Left lung (tissue), 10 donors: Measurements from ENCODE around the gene CRACR2A. TPM values are rescaled to one million over a fixed set of nuclear protein-coding genes. Genes with fewer than 3 reads are reported as not detected.
A peak's percentile ranks its signal among the peaks of the same experiment; 100 is the strongest.

ENCODE experiments used
- ATAC-seq: fragments of 200-7000 bp; cut with Tn5 transposase; one replicate; pipeline ENCODE4 v1.9.1; 2020; ENCODE audit warnings: moderate library complexity
- DNase-seq, 4 donors: peaks; one replicate each; pipeline ENCODE4 v3.0.0-alpha.2; 2013 to 2020
- H3K27ac ChIP-seq, 2 donors: fragments of 200-600 bp; sonication (generic) in 1 of 2; one replicate each; pipeline versions ENCODE4 v1.5.0 to v1.8.0; 2020 to 2021
- H3K27me3 ChIP-seq, 2 donors: fragments of 200-600 bp; sonication (generic) in 1 of 2; one replicate each; pipeline versions ENCODE4 v1.5.0 to v1.8.0; 2020 to 2021
- H3K36me3 ChIP-seq, 2 donors: fragments of 200-600 bp; sonication (generic) in 1 of 2; one replicate each; pipeline versions ENCODE4 v1.5.0 to v1.8.0; 2020 to 2021
- H3K4me1 ChIP-seq, 2 donors: fragments of 200-600 bp; one replicate each; pipeline ENCODE4 v1.8.0; 2021
- H3K4me3 ChIP-seq, 2 donors: fragments of 200-600 bp; sonication (generic) in 1 of 2; one replicate each; pipeline versions ENCODE4 v1.5.0 to v1.8.0; 2020 to 2021; ENCODE audit warnings: mild to moderate bottlenecking in 1 of 2
- H3K9me3 ChIP-seq, 2 donors: fragments of 200-600 bp; sonication (generic) in 1 of 2; one replicate each; pipeline versions ENCODE4 v1.5.0 to v1.8.0; 2020 to 2021
- intact Hi-C, 2 donors: fragments of 100-400 bp; cut with DNase I; formaldehyde crosslinking; loops; one replicate each; pipeline versions ENCODE4 v1.11.2 to v1.14.2; 2022
- polyA plus RNA-seq, 6 donors: library from polyadenylated mRNA; unstranded; fragments of 120-200 nt; gene quantifications; one replicate each; pipeline ENCODE4 v1.2.1, GENCODE V29; 2013; ENCODE audit not compliant: insufficient read length in 6 of 6
- total RNA-seq, 2 donors: library from RNA; stranded (reverse); fragmentation: NEBNext Ultra II Directional; extraction: Animal tissue kit (Norgen Biotek cat#: 25700); gene quantifications; one replicate each; pipeline ENCODE4 v1.2.1, GENCODE V29; 2021
- TF ChIP-seq, protein P1 (sequence below), 2 donors: fragments of 200-600 bp; sonication (generic) in 1 of 2; IDR thresholded peaks; one replicate each; pipeline versions ENCODE4 v1.5.0 to v1.8.0; 2021; ENCODE audit warnings: antibody characterized with exemption in 2 of 2
- donor health status: DM: no; HTN: yes; CAD: no.
- donor health status: DM: no; HTN: no; CAD: no.

Gene CRACR2A
- total and polyA plus RNA-seq, 8 donors: 3.2 to 6.5 (median 3.8) TPM

GRCh38 chr12:3651585-3652424 is 101.1 kb downstream of the CRACR2A start:
- intact Hi-C loops: no loop called here
- TF ChIP-seq, protein P1, sequence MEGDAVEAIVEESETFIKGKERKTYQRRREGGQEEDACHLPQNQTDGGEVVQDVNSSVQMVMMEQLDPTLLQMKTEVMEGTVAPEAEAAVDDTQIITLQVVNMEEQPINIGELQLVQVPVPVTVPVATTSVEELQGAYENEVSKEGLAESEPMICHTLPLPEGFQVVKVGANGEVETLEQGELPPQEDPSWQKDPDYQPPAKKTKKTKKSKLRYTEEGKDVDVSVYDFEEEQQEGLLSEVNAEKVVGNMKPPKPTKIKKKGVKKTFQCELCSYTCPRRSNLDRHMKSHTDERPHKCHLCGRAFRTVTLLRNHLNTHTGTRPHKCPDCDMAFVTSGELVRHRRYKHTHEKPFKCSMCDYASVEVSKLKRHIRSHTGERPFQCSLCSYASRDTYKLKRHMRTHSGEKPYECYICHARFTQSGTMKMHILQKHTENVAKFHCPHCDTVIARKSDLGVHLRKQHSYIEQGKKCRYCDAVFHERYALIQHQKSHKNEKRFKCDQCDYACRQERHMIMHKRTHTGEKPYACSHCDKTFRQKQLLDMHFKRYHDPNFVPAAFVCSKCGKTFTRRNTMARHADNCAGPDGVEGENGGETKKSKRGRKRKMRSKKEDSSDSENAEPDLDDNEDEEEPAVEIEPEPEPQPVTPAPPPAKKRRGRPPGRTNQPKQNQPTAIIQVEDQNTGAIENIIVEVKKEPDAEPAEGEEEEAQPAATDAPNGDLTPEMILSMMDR (IDR thresholded peaks at IDR 0.05): no peak
- H3K27me3 ChIP-seq: no peaks in the 10 kb centered on the region
- H3K9me3 ChIP-seq: no peaks in the 10 kb centered on the region
- ATAC-seq (no peak), DNase-seq (no peak)
- H3K27ac ChIP-seq: no peak overlapping the region
- peaks cover 0 to 44% of the 10 kb centered on the region in 2 donors for H3K36me3 ChIP-seq
- no peak overlapping the region for H3K4me3 ChIP-seq
- no peaks in the 10 kb centered on the region for H3K4me1 ChIP-seq

GRCh38 chr12:3647504-3647903 is 105.4 kb downstream of the CRACR2A start:
- no peaks in the 10 kb centered on the region for H3K4me1 ChIP-seq
- H3K9me3 ChIP-seq: no peaks in the 10 kb centered on the region
- TF ChIP-seq, protein P1 (IDR thresholded peaks at IDR 0.05): no peak
- intact Hi-C loops: no loop called here
- DNase-seq (no peak), ATAC-seq (no peak)
- H3K4me3 ChIP-seq: no peak overlapping the region
- H3K36me3 ChIP-seq: peaks cover 0 to 20% of the 10 kb centered on the region in 2 donors
- no peak overlapping the region for H3K27ac ChIP-seq
- H3K27me3 ChIP-seq: no peaks in the 10 kb centered on the region

DNA sequence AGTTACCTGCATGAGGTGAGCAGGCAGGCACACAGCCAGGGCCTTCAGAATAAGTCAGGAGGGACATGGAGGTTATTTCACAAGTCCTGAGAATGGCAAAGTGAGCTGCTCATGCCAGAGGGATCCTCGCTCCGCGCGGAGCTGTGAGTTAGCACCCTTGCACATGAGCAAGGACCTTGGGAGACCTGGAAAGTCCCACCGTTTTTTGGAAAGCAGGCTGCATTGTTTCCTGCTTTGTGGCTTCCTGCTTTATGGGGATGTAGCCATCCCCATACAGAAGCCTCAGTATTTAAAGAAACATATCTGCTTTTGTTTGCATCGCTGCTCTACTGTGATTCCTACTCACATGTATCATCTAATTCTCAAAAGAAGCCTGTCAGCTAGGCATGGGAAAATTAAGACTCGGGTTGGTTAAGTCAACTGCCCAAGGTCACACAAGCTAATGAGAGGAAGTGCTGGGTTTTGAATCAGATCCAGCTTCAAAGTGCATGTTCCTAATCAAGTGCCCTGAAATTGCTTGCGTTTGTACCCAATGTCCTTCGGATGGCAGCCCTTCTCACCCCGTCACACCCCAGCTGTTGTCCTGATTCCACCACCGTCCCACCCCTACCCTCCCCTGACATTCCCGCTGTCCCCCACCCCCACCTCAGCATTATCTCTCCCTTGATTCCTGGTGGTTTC is 106.2 kb downstream of the CRACR2A start:
- no peak for DNase-seq
- Histone ChIP-seq H3K4me3 (no peak overlapping the region), H3K4me1 (no peaks in the 10 kb centered on the region), H3K27ac (no peak overlapping the region), H3K36me3 (peaks cover 0 to 17% of the 10 kb centered on the region in 2 donors), H3K27me3 (no peaks in the 10 kb centered on the region), H3K9me3 (no peaks in the 10 kb centered on the region)
- intact Hi-C loops: no loop called here
- no peak for ATAC-seq
- TF ChIP-seq, protein P1 (IDR thresholded peaks at IDR 0.05): no peak

DNA sequence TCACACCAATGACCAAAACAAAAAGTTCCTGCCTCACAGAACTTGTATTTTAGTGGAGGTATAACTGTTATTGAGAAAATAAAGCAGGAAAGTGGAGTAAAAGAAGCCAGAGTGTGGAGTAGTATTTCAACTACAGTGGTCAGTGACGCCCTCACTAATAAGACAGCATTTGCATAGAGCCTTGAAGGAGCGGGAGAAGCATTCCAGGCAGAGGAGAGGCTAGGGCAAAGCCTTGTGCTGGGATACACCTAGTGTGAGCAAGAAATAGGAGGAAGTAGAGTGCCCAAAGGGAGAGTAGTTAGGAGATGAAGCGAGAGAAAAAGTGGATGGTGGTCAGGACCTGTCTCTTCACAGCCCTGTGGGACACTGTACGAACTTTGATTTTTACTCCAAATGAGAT is 107.8 kb downstream of the CRACR2A start:
- TF ChIP-seq, protein P1 (IDR thresholded peaks at IDR 0.05): no peak
- intact Hi-C loops: no loop called here
- Histone ChIP-seq H3K9me3 (no peaks in the 10 kb centered on the region), H3K27me3 (no peaks in the 10 kb centered on the region), H3K27ac (no peak overlapping the region), H3K4me3 (no peak overlapping the region), H3K4me1 (no peaks in the 10 kb centered on the region), H3K36me3 (peaks cover 0 to 21% of the 10 kb centered on the region in 2 donors)
- ATAC-seq (no peak), DNase-seq (no peak)

GRCh38 chr12:3644104-3644503 is 108.8 kb downstream of the CRACR2A start:
- intact Hi-C loops: no loop called here
- H3K4me3 ChIP-seq: no peak overlapping the region
- H3K36me3 ChIP-seq: peaks cover 0 to 21% of the 10 kb centered on the region in 2 donors
- ATAC-seq: no peak
- H3K27me3 ChIP-seq: no peaks in the 10 kb centered on the region
- H3K4me1 ChIP-seq: no peaks in the 10 kb centered on the region
- H3K27ac ChIP-seq: no peak overlapping the region
- TF ChIP-seq, protein P1 (IDR thresholded peaks at IDR 0.05): no peak
- no peaks in the 10 kb centered on the region for H3K9me3 ChIP-seq
- peak in 1 of 4 donors; percentile 23 for DNase-seq
